HepG2 (cell line): ENCODE measurements around the gene MYO3B.

Source experiments
- CCAR2 ChIP-seq: fragments of 200-400 bp; formaldehyde crosslinking; optimal IDR thresholded peaks from 2 replicates; pipeline ENCODE3; 2018; ENCODE audit warnings: low read depth, mild to moderate bottlenecking, low read length, moderate library complexity
- NFE2 ChIP-seq: sonication (generic); formaldehyde crosslinking; IDR thresholded peaks from 2 replicates; pipeline ENCODE4 v1.4.0; 2020; ENCODE audit warnings: missing genetic modification reagents
- RBFOX2 ChIP-seq: fragments of 200-400 bp; formaldehyde crosslinking; IDR thresholded peaks from 2 replicates; pipeline ENCODE4 v1.6.1; 2017; ENCODE audit warnings: low read depth, mild to moderate bottlenecking, low read length
- TF ChIP-seq, protein P1 (sequence below): sonication (generic); formaldehyde crosslinking; IDR thresholded peaks from 2 replicates; pipeline ENCODE4 v1.8.0; 2022; ENCODE audit warnings: mild to moderate bottlenecking, missing genetic modification reagents, moderate library complexity
- TF ChIP-seq, protein P2 (sequence below), 2 experiments: sonication (generic) in 1 of 2; formaldehyde crosslinking in 1 of 2; IDR thresholded peaks; 2 replicates each; pipeline versions ENCODE4 v1.4.0 to v1.6.1; 2018 to 2020; ENCODE audit warnings: missing genetic modification reagents in 2 of 2, borderline replicate concordance in 1 of 2, low read depth in 1 of 2, mild to moderate bottlenecking in 1 of 2, missing biosample characterization in 1 of 2
- TF ChIP-seq, protein P3 (sequence below): sonication (generic); formaldehyde crosslinking; IDR thresholded peaks from 2 replicates; pipeline ENCODE4 v1.5.0; 2020; ENCODE audit warnings: mild to moderate bottlenecking, missing genetic modification reagents, moderate library complexity

DNA sequence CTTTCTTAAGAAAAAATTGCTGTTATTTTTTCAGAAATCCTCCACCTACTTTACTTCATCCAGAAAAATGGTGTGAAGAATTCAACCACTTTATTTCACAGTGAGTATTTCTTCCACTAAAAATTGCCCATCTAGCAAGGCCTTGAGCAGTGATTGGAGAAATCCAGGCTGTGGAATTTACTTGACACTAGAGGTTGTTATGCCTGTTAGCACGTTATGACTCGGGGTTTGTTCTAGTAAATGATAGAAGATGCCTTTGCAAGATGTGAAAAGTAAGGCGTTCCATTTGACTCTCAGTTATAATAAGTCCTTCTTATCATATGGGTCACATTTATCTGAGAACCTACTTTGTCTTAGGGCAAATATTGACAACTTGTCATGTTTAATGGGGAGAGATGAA, 157.4 kb downstream of the MYO3B start:
- no peak for TF ChIP-seq NFE2 (CRISPR knock-in tag)
- TF ChIP-seq, protein P1, sequence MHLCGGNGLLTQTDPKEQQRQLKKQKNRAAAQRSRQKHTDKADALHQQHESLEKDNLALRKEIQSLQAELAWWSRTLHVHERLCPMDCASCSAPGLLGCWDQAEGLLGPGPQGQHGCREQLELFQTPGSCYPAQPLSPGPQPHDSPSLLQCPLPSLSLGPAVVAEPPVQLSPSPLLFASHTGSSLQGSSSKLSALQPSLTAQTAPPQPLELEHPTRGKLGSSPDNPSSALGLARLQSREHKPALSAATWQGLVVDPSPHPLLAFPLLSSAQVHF (CRISPR knock-in tag) = no peak
- TF ChIP-seq RBFOX2 = no peak
- TF ChIP-seq, protein P2, sequence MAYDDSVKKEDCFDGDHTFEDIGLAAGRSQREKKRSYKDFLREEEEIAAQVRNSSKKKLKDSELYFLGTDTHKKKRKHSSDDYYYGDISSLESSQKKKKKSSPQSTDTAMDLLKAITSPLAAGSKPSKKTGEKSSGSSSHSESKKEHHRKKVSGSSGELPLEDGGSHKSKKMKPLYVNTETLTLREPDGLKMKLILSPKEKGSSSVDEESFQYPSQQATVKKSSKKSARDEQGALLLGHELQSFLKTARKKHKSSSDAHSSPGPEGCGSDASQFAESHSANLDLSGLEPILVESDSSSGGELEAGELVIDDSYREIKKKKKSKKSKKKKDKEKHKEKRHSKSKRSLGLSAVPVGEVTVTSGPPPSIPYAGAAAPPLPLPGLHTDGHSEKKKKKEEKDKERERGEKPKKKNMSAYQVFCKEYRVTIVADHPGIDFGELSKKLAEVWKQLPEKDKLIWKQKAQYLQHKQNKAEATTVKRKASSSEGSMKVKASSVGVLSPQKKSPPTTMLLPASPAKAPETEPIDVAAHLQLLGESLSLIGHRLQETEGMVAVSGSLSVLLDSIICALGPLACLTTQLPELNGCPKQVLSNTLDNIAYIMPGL (CRISPR knock-in tag; IDR thresholded peaks at IDR 0.05; ENCODE audit: borderline replicate concordance in 1 of 2, low read depth in 1 of 2) = no peak
- TF ChIP-seq, protein P3, sequence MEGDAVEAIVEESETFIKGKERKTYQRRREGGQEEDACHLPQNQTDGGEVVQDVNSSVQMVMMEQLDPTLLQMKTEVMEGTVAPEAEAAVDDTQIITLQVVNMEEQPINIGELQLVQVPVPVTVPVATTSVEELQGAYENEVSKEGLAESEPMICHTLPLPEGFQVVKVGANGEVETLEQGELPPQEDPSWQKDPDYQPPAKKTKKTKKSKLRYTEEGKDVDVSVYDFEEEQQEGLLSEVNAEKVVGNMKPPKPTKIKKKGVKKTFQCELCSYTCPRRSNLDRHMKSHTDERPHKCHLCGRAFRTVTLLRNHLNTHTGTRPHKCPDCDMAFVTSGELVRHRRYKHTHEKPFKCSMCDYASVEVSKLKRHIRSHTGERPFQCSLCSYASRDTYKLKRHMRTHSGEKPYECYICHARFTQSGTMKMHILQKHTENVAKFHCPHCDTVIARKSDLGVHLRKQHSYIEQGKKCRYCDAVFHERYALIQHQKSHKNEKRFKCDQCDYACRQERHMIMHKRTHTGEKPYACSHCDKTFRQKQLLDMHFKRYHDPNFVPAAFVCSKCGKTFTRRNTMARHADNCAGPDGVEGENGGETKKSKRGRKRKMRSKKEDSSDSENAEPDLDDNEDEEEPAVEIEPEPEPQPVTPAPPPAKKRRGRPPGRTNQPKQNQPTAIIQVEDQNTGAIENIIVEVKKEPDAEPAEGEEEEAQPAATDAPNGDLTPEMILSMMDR (CRISPR knock-in tag) = no peak
- TF ChIP-seq CCAR2 = no peak
